GM12874 (cell line): ENCODE results near the gene PALLD.

Source experiments
- TF ChIP-seq, protein P1 (sequence below): IDR thresholded peaks from 2 replicates; pipeline ENCODE4 v1.5.1; 2011; ENCODE audit warnings: low read depth, mild to moderate bottlenecking, control low read depth, low read length, moderate library complexity; ENCODE audit not compliant: insufficient read depth

Gene PALLD

DNA sequence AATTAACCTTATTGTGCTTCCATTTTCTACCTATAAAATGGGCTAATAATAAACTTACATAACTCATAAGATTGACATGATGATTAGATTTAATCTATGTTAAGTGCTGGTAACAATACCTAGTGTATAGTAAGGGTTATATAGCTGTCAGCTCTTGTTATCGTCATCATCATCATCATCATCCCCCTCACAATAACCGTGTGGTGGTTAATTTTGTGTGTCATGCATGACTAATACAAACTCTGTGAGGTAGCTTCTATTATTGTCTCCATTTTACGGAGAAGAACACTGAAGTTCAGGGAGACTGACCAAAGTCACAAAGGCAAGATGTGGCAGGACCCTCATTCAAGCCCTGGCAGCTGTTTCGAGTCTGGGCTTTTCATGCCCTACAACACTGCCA is 211.3 kb downstream of the PALLD start:
- TF ChIP-seq, protein P1, sequence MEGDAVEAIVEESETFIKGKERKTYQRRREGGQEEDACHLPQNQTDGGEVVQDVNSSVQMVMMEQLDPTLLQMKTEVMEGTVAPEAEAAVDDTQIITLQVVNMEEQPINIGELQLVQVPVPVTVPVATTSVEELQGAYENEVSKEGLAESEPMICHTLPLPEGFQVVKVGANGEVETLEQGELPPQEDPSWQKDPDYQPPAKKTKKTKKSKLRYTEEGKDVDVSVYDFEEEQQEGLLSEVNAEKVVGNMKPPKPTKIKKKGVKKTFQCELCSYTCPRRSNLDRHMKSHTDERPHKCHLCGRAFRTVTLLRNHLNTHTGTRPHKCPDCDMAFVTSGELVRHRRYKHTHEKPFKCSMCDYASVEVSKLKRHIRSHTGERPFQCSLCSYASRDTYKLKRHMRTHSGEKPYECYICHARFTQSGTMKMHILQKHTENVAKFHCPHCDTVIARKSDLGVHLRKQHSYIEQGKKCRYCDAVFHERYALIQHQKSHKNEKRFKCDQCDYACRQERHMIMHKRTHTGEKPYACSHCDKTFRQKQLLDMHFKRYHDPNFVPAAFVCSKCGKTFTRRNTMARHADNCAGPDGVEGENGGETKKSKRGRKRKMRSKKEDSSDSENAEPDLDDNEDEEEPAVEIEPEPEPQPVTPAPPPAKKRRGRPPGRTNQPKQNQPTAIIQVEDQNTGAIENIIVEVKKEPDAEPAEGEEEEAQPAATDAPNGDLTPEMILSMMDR, result no peak

DNA sequence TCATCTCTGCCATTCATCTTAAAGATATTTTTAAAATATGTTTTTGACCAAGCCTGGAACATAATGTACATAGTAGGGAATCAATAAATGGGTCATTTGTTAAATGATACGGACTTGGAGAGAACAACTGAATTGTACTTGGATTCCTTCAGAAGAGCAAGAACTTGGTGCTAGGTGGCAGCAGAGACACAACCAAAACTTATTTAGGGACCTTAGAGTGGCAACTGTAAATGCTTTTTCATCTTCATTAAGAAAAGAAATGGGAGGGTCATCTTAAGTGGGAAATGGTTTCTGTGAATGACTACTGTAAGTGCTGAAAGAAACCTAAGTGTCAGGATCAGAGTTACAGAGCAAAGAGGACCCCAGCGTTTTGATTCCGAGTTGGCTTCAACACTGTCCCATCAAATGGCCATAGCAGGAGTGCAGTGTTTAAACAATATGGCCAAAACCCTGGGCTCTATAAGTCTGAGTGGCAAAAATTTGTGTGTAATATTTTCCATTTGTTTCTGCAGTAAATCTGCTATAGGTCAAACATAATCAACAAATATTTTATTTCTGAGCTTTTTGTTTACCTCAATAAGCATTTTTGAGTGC is 213.6 kb downstream of the PALLD start:
- TF ChIP-seq, protein P1, result peak; percentile 33; the same call in 1 of the 2 replicates

DNA sequence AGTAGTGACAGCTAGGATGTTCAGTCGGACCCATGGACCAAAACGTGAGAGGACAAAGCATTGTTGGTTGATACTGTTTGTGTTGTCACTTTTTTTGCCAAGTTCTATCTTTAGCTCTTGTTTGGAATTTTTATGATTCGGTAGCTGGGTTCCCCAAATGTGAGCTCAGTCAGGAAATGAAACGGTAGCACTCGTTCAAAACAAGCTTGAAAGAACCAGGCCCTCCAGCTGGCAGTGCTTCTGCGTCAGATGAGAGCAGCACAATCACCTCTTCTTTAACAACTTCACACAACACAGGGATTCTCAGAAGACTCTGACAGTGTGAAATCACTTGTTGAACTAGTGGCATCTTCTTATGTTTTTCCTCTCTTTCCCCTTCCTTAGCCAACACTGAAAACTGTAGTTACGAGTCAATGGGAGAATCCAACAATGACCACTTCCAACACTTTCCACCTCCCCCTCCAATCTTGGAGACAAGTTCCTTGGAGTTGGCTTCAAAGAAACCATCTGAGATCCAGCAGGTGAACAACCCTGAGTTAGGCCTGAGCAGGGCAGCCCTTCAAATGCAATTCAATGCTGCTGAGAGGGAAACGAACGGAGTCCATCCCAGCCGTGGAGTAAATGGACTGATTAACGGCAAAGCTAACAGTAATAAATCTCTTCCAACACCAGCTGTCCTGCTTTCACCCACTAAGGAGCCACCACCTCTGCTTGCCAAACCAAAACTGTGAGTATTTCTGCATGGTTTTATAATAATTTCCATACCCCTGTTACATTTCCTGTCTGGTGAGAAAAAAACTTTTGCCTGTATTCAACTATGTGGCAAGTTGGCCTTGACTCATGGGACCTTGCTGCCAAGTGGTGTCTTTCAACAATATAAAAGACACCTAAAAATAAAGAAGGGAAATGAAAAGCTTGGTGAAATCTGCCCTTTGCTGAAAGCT is 214.6 kb downstream of the PALLD start:
- TF ChIP-seq, protein P1, result no peak

DNA sequence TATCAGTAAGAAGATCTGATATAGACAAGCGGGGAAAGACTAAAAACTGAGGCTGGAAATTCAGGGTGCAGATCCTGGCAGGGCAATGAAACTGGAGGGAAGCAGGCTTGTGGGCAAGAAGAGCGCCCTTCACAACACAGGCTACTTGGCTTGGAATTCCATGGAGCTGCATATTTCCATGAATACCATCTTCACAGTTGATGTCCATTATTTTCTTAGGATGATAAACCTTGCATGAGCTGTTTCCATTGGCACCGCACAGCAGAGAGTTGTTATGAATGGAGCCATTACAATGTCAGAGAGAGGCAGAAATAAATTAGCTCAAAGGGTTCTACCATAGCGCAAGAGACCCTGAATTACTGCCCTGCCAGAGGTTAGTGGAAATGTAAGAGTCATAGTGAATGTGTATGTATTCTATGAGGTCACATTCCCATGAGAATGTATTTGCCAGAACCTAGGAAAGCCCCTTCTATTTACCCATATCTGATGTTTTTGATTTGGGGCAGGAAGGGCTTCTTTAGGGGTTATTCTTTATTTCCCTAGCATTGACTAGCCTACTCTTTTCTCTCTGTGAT is 215.6 kb downstream of the PALLD start:
- TF ChIP-seq, protein P1, result no peak

DNA sequence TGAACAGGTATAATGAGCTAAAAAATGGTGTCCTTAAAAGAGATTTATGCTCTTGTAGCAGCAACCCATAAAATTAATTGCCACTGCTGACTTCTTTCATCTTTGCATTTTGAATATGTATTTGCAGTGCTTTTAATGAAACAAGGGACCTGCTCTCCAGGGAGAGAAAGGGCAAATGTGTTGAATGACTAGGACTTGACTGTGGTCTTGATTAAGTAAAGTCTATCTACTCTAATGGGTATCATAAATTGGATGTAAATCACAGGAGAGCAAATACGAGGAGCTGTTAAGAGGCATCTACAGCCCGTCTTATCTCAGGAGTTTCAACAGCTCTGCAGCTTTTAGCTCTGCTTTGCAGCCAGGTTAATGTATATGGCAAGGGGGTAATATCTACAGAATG is 216.4 kb downstream of the PALLD start:
- TF ChIP-seq, protein P1, result no peak

DNA sequence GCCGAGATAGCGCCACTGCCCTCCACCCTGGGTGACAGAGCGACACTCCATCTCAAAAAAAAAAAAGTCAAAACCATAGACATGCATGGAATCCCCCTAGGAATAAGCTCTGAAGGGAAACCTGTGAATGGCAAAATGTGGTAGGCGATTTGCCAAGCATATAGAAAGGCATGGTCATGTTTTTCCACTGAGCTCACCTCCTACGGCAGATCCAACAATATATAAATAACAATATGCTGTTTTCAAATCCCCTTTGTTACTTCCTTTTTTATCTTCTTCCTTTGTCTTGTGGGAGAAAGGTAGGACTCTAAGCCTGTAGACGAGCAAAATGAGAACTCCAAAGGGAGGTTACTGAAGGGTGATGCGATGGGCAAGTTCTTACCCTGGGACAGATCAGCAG is 219.0 kb downstream of the PALLD start:
- TF ChIP-seq, protein P1, result no peak

DNA sequence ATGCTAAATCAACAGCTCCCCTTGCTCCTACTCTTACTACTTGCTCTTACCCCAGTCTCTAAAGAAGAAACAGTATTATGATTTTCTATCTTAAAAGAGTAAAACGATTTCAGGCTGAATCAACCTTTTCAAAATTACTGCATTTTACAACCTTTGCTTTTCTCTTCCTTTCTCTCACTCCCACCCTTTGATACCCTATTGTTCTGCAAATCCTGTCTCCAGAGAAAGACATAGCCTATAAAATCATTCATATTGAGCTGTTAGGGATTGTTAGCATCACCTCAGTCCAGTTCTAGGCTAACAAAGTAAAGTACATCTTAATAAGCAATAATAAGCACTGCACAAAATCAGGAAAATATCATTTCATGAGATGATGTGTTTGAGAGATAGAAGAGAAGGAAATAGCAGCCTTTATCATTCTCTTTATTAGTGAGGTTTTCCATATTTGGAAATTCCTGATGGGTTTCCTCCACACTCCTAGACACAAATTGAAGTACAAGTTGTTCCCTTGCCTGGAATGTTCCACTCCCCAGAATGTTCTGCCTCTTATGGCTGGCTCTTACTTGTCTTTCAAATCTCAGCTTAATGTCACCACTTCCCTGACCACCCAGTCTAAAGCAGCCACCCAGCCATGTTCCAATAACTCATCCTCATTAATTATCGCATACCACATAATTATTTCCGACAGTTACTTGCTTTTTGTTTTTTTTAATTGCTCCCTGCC is 219.7 kb downstream of the PALLD start:
- TF ChIP-seq, protein P1, result no peak
